ENCODE data around the gene CACNG8. TPM values are rescaled to one million over a fixed set of nuclear protein-coding genes. Genes with fewer than 3 reads are reported as not detected.
A peak's percentile ranks its signal among the peaks of the same experiment; 100 is the strongest.

Gene CACNG8
- total RNA-seq (2021) (12.5 to 15.7 TPM (median 15.1 TPM) in 3 replicates), Bru-seq, nascent RNA (percentile 81 among the genes with signal in this experiment)
- long read RNA-seq, experiment 1, partial matches to known transcripts = 0 of 7 reads
- long read RNA-seq, experiment 1, other reads (novel, unspliced or antisense) = 7 of 7 reads
- long read RNA-seq, experiment 2, partial matches to known transcripts = 0 of 6 reads
- long read RNA-seq, experiment 2, other reads (novel, unspliced or antisense) = 6 of 6 reads
- long read RNA-seq, experiment 3 = 0 reads

DNA sequence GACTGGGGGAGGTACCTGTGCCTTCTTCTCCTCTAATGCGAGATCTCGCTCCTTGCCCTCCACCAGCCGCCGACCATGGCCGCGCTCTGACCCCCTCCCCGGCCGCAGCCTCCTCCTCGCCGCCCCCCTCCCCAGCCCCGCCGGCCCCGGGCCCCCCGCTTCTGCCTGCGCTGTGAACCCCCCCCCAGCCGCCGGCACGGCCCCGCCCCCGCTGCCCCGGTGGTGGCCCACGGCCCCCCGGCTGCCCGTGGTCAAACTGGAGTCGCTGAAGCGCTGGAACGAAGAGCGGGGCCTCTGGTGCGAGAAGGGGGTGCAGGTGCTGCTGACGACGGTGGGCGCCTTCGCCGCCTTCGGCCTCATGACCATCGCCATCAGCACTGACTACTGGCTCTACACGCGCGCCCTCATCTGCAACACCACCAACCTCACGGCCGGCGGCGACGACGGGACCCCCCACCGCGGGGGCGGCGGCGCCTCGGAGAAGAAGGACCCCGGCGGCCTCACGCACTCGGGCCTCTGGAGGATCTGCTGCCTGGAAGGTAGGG lies at the start of gene CACNG8:
TSS of gene CACNG8 (plus strand) at position 51 of the 545 bp plus-strand sequence.
- ATAC-seq (no peak), DNase-seq (ENCODE audit: low spot score) (no peak)
- TF ChIP-seq TEAD4 (CRISPR knock-in tag; IDR thresholded peaks at IDR 0.05) (no peak), ETV6 (CRISPR knock-in tag; IDR thresholded peaks at IDR 0.05) (no peak), SMAD4 (CRISPR knock-in tag; IDR thresholded peaks at IDR 0.05) (no peak)
- TF ChIP-seq, protein P1, sequence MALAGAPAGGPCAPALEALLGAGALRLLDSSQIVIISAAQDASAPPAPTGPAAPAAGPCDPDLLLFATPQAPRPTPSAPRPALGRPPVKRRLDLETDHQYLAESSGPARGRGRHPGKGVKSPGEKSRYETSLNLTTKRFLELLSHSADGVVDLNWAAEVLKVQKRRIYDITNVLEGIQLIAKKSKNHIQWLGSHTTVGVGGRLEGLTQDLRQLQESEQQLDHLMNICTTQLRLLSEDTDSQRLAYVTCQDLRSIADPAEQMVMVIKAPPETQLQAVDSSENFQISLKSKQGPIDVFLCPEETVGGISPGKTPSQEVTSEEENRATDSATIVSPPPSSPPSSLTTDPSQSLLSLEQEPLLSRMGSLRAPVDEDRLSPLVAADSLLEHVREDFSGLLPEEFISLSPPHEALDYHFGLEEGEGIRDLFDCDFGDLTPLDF (CRISPR knock-in tag; IDR thresholded peaks at IDR 0.05) = 0 out of 2 replicates have a peak, but pooled peaks have one; percentile 49
- Mint-ChIP-seq H3K27me3 (ENCODE audit: low read depth) (peaks cover 5% of the 10 kb centered on the region; the same call in 1 of the 2 replicates), H3K27ac (no peak within 1 kb of the TSS), H3K4me3 (peak within 1 kb of the TSS; percentile 79), H3K9me3 (no peaks in the 10 kb centered on the region), H3K4me1 (peaks cover 38% of the 10 kb centered on the region), H3K36me3 (peaks cover 33% of the 10 kb centered on the region)
- ChIA-PET CTCF (interaction anchor here (0.7 to 1.8 kb wide), 4 partner anchors 21 to 170 kb away, joined by 3 to 4 read pairs (median 4); no protein-coding TSS in a partner anchor), POLR2A (no interaction called here)

DNA sequence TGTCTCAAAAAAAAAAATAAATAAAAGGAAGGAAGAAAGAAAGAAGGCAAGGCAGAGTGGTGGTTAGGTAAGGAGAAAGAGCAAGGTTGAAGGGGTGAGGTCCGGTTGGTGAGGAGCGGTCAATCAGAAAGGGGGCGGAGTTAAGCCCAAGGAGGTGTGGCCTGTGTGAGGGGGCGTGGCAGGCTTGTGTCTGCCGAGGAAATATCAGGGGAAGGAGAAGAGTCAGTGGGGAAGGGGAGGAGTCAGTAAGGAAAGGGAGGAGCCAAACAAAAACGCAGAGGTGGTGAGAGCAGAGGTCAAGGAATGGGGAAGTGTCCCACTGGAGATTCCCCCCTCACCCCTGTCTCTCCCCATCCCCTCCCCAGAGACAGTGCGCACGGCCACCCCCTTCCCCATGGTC lies 47.7 kb upstream of the CACNG8 start:
- peaks cover 42% of the 10 kb centered on the region for H3K36me3 Mint-ChIP-seq
- 0 out of 2 replicates have a peak overlapping the region, but pooled peaks have one; percentile 36 for H3K27ac Mint-ChIP-seq
- ChIA-PET CTCF (interaction anchor here (1.3 kb wide), 1 partner anchor 115 kb away, joined by 3 read pairs; no protein-coding TSS in a partner anchor), POLR2A (interaction anchor here (0.7 kb wide), 1 partner anchor 28 kb away, joined by 3 read pairs; no protein-coding TSS in a partner anchor)
- peak; percentile 86 for ATAC-seq
- peaks cover 24% of the 10 kb centered on the region for H3K27me3 Mint-ChIP-seq (ENCODE audit: low read depth)
- H3K4me3 Mint-ChIP-seq = no peak overlapping the region
- peaks cover 15% of the 10 kb centered on the region for H3K4me1 Mint-ChIP-seq
- H3K9me3 Mint-ChIP-seq = no peaks in the 10 kb centered on the region
- peak; percentile 85 for DNase-seq (ENCODE audit: low spot score)
- TF ChIP-seq, protein P2, sequence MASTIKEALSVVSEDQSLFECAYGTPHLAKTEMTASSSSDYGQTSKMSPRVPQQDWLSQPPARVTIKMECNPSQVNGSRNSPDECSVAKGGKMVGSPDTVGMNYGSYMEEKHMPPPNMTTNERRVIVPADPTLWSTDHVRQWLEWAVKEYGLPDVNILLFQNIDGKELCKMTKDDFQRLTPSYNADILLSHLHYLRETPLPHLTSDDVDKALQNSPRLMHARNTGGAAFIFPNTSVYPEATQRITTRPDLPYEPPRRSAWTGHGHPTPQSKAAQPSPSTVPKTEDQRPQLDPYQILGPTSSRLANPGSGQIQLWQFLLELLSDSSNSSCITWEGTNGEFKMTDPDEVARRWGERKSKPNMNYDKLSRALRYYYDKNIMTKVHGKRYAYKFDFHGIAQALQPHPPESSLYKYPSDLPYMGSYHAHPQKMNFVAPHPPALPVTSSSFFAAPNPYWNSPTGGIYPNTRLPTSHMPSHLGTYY (CRISPR knock-in tag; IDR thresholded peaks at IDR 0.05) = no peak
- TF ChIP-seq, protein P3, sequence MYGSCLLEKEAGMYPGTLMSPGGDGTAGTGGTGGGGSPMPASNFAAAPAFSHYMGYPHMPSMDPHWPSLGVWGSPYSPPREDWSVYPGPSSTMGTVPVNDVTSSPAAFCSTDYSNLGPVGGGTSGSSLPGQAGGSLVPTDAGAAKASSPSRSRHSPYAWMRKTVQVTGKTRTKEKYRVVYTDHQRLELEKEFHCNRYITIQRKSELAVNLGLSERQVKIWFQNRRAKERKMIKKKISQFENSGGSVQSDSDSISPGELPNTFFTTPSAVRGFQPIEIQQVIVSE (CRISPR knock-in tag; IDR thresholded peaks at IDR 0.05; ENCODE audit: borderline replicate concordance) = no peak
- TF ChIP-seq, protein P4, sequence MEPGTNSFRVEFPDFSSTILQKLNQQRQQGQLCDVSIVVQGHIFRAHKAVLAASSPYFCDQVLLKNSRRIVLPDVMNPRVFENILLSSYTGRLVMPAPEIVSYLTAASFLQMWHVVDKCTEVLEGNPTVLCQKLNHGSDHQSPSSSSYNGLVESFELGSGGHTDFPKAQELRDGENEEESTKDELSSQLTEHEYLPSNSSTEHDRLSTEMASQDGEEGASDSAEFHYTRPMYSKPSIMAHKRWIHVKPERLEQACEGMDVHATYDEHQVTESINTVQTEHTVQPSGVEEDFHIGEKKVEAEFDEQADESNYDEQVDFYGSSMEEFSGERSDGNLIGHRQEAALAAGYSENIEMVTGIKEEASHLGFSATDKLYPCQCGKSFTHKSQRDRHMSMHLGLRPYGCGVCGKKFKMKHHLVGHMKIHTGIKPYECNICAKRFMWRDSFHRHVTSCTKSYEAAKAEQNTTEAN (CRISPR knock-in tag; IDR thresholded peaks at IDR 0.05) = no peak
- no peak for TF ChIP-seq SMAD4 (CRISPR knock-in tag; IDR thresholded peaks at IDR 0.05)
- TF ChIP-seq ZNF423 (CRISPR knock-in tag; IDR thresholded peaks at IDR 0.05) = no peak
- no peak for TF ChIP-seq ZNF219 (CRISPR knock-in tag; IDR thresholded peaks at IDR 0.05; ENCODE audit: borderline replicate concordance)

DNA sequence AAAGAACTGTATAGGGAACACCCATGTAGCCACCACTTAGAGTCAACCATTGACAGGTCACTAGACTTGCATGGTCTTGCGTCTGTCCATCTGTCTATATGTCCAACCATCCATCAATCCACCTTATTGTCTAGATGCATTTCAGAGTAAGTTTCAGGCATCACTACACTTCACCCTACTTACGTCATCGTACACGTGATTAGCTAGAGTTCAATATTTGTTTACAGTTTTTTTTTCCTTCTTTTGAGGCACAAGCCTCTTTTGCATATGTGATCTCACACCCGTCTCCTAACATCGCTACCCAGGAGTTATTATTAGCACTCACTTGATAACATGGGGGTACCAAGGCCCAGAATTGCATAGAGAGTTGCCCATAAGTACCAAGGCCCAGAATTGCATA lies 46.7 kb upstream of the CACNG8 start:
- H3K27ac Mint-ChIP-seq = no peak overlapping the region
- ATAC-seq = no peak
- no peak for DNase-seq (ENCODE audit: low spot score)
- CTCF ChIA-PET = interaction anchor here (0.7 kb wide), 1 partner anchor 101 kb away, joined by 3 read pairs; no protein-coding TSS in a partner anchor
- TF ChIP-seq, protein P5, sequence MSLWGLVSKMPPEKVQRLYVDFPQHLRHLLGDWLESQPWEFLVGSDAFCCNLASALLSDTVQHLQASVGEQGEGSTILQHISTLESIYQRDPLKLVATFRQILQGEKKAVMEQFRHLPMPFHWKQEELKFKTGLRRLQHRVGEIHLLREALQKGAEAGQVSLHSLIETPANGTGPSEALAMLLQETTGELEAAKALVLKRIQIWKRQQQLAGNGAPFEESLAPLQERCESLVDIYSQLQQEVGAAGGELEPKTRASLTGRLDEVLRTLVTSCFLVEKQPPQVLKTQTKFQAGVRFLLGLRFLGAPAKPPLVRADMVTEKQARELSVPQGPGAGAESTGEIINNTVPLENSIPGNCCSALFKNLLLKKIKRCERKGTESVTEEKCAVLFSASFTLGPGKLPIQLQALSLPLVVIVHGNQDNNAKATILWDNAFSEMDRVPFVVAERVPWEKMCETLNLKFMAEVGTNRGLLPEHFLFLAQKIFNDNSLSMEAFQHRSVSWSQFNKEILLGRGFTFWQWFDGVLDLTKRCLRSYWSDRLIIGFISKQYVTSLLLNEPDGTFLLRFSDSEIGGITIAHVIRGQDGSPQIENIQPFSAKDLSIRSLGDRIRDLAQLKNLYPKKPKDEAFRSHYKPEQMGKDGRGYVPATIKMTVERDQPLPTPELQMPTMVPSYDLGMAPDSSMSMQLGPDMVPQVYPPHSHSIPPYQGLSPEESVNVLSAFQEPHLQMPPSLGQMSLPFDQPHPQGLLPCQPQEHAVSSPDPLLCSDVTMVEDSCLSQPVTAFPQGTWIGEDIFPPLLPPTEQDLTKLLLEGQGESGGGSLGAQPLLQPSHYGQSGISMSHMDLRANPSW (CRISPR knock-in tag; conservative IDR thresholded peaks at IDR 0.05; ENCODE audit: low read depth) = no peak
- TF ChIP-seq ELF4 (CRISPR knock-in tag; IDR thresholded peaks at IDR 0.05; ENCODE audit: low read depth) = no peak
- no peak for TF ChIP-seq GTF2I (CRISPR knock-in tag; conservative IDR thresholded peaks at IDR 0.05)
- no peak for TF ChIP-seq TEAD1 (CRISPR knock-in tag; IDR thresholded peaks at IDR 0.05)
- TF ChIP-seq FOXK1 (CRISPR knock-in tag; IDR thresholded peaks at IDR 0.05) = no peak
- TF ChIP-seq, protein P6, sequence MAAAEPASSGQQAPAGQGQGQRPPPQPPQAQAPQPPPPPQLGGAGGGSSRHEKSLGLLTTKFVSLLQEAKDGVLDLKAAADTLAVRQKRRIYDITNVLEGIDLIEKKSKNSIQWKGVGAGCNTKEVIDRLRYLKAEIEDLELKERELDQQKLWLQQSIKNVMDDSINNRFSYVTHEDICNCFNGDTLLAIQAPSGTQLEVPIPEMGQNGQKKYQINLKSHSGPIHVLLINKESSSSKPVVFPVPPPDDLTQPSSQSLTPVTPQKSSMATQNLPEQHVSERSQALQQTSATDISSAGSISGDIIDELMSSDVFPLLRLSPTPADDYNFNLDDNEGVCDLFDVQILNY (CRISPR knock-in tag; IDR thresholded peaks at IDR 0.05) = no peak
- no peak for TF ChIP-seq ZNF317 (CRISPR knock-in tag; IDR thresholded peaks at IDR 0.05; ENCODE audit: borderline replicate concordance, low read depth)
- TF ChIP-seq RORB (CRISPR knock-in tag; IDR thresholded peaks at IDR 0.05) = no peak
- TF ChIP-seq CREB1 (CRISPR knock-in tag; IDR thresholded peaks at IDR 0.05) = no peak
- TF ChIP-seq NR2C2 (CRISPR knock-in tag; IDR thresholded peaks at IDR 0.05) = no peak
- peaks cover 8% of the 10 kb centered on the region for H3K4me1 Mint-ChIP-seq
- H3K27me3 Mint-ChIP-seq (ENCODE audit: low read depth) = peaks cover 14% of the 10 kb centered on the region
- H3K36me3 Mint-ChIP-seq = peaks cover 42% of the 10 kb centered on the region
- no peak overlapping the region for H3K4me3 Mint-ChIP-seq
- POLR2A ChIA-PET = no interaction called here
- no peaks in the 10 kb centered on the region for H3K9me3 Mint-ChIP-seq

All from WTC11 (cell line).